GM11168 (cell line): ENCODE measurements around the gene NR2F2.

Experiments
- in situ Hi-C: fragments of 300-500 bp; cut with MboI; formaldehyde crosslinking; loops from one replicate; pipeline ENCODE4 v1.12.0; 2022; ENCODE audit warnings: low sequenced_read_pairs; ENCODE audit not compliant: unreplicated experiment

The NR2F2 gene

DNA sequence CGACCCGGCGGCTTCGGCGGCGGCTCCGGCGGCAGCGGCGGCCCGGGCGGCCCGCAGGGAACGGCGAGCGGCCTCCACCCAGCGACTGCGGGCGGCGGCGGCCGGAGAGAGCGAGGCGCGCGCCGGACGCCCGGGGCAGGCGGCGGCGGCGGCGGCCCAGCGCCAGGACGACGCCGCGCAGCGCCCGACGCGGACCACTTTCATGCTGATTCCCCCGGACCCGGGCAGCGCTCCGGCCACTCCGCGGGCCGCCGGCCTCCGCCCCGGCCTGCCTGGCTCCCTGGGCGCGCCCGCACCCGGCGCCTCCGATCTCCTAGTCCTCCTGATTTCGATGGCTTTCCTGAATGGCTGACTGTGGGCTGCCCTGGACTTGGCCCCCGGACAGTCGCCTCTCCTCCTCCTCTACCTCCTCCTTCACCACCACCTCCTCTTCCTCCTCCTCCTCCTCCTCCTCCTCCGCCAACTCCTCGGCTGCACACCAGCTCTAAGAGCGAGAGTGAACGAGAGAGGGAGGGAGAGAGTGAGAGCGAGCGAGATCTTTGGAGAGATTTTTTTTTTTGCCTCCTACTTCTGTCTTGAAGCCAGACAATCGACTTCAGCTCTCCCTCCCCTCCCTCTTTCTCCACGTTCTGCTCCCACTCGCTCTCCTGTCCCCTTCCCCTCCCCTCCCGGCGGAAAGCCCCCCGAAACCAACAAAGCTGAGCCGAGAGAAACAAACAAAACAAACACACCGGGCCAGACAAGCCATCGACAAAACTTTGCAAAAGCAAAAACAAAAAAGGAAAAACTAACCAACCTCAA is 844 bp downstream of the NR2F2 start:
- in situ Hi-C loops: no loop called here

DNA sequence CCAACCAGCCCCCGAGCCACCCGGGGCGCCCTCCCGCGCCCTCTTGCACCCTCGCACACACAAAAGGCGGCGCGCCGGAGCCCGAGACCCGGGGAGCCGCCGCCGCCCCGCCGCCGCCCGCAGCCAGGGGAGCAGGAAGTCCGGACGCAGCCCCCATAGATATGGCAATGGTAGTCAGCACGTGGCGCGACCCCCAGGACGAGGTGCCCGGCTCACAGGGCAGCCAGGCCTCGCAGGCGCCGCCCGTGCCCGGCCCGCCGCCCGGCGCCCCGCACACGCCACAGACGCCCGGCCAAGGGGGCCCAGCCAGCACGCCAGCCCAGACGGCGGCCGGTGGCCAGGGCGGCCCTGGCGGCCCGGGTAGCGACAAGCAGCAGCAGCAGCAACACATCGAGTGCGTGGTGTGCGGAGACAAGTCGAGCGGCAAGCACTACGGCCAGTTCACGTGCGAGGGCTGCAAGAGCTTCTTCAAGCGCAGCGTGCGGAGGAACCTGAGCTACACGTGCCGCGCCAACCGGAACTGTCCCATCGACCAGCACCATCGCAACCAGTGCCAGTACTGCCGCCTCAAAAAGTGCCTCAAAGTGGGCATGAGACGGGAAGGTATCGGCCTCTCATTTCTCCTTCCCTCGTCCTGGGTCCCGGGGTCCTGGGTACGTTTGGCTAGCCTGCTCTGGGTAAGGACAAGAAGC is 1.6 kb downstream of the NR2F2 start:
- in situ Hi-C loops: no loop called here

DNA sequence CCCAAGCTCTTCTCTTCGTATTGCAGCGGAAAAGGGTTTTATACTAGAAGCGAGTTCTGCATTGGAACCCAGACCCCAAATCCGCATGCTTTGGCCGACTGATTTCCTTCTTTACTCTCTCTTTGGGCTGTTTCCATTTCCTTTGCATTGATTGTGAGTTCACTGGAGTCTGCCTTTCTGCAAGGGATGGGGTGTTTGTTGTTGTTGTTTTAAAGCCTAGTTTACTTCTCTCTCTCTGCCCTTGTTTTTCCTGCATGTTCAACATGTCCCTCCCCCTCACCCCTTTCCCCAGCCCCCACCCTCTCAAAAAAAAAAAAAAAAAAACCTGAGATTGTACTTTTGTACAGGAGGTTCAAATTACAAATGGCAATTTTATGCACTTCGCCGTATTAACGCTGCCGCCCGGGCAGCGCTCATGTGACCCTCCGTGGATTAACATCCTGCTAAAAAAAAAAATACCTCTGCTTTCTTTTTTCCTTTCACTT is 2.2 kb downstream of the NR2F2 start:
- in situ Hi-C loops: no loop called here

DNA sequence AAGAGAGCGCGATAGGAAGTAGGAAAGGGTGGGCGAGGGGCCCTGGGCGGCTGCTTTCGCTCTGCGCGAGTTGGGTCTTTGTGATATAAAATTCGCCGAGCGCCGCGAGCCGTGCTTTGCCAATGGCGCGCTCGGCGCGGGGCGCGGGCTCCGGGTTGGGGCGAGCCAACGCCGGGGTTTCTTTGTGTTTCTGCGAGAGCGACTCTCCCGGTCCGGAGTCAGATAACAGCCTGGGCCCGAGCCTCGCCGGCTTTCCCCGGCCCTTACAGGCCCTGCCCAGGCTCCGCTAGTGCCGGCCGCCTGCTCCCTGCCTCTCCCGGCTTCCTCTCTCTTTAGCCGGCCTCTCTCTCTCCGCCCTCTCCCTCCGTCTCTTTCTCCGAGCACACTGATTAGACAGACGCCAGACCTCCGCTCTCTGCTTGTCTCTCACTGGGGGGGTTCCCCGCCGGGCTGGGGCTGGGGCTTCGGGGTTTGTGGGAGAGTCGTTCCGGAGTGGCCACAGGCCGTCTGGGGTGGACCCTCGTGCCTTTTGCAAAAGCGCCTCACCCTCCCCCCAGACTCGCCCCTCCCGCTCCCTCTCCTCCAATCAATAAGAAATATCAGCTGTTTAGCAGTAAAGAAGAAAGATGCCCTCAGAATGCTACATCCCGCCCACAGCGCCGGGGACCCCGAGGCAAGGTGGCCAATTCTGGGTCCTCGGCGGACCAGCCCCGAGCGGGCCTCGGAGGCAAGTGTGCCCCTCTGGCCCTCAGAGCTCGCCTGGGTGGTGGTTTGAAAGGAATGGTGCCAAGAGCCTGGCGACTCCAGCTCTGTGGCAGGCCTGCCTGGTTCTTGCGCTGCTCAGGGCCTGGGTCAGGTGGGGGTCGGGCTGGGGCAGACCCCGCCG is 2.9 kb downstream of the NR2F2 start:
- in situ Hi-C loops: no loop called here

DNA sequence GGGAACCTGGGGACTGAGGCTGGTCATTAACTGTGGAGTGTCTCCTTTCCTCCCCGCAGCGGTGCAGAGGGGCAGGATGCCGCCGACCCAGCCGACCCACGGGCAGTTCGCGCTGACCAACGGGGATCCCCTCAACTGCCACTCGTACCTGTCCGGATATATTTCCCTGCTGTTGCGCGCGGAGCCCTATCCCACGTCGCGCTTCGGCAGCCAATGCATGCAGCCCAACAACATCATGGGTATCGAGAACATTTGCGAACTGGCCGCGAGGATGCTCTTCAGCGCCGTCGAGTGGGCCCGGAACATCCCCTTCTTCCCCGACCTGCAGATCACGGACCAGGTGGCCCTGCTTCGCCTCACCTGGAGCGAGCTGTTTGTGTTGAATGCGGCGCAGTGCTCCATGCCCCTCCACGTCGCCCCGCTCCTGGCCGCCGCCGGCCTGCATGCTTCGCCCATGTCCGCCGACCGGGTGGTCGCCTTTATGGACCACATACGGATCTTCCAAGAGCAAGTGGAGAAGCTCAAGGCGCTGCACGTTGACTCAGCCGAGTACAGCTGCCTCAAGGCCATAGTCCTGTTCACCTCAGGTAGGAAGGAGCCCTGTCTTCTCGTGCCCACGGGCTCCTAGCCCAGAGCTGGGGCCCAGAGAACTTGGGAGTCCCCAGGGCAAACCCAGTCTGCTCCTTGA is 3.7 kb downstream of the NR2F2 start:
- in situ Hi-C loops: no loop called here

DNA sequence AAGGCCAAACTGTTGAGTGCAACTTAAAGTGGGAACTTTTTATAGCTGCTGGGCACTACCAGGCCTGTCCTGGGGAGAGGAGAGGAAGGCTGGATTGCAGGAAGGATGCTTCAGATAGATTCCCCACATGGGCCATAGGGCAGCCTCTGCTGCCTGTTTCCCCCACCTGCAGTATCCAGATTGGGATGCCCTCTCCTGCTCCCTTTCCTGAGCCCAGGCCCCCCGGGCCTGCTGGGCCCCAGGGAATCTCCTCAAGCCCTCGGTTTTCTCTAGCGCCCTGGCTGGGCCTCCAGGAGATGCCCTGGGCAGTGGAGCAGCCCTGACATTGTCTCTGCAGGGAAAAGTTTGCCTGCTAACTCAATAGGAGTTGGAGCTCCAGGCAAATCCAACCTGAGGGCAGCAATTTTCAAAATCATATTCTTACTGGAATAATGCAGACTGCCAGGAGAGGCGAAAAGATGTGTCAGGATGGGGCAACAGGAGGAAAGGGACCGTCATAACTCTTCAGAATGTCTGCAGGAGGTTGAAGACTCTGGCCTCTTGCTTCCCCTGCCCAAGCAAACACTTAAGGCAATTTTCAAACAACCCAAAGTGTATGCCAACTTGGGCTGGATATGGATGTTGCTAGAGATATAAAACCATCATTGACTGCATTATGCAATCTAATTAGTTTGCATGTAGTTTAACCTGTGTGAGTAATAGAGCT is 4.4 kb downstream of the NR2F2 start:
- in situ Hi-C loops: no loop called here

DNA sequence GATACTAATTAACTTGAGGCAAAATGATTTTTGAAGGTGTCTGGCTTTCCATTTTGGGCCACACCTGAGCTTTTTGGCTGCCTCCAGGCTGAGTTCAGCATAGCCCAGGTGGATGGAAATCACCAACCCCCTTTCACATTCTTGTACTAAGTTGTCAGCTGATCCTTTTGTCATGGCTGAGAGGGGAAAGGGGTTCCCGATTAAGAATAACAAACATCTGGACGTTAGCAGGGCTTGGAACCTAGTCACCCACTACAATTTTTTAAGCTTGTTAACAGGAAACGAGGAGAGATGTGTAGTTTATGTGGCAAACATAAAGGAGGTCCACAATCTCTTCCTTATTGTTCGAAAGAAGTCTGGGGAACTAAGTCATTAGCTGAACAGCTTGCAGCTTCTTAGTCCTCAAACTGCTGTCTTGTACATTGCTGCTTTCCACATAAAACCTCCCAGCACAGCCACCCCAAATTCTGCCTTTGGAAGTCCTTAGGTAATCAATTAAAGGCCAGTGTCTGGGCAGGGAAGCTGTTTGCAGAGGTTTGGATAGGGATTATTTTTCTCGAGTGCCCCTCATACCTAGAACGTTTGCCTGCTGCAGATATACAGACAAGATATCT is 5.0 kb downstream of the NR2F2 start:
- in situ Hi-C loops: no loop called here

DNA sequence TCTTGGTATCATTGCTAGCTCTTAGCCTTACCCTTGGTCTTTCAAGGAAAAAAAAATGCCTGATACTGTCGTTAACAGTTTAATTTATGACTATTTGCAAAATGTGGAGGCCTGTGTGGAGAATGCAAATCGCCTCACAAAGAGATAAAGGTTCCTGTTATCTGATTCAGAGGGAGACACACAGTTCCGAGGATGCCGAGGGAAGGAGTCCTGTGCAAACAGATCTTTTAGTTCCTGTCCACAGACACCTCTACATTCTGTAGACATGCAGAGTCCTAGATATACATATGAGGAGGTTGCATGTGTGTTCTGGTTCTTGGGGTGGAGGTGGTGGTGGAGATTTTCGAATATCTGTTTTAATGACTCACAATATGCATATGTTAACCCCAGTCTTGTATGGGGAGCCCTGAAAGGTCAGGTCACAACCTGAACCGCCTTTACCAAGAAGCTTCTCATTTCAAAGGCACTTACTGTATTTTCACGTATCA is 5.7 kb downstream of the NR2F2 start:
- in situ Hi-C loops: no loop called here

DNA sequence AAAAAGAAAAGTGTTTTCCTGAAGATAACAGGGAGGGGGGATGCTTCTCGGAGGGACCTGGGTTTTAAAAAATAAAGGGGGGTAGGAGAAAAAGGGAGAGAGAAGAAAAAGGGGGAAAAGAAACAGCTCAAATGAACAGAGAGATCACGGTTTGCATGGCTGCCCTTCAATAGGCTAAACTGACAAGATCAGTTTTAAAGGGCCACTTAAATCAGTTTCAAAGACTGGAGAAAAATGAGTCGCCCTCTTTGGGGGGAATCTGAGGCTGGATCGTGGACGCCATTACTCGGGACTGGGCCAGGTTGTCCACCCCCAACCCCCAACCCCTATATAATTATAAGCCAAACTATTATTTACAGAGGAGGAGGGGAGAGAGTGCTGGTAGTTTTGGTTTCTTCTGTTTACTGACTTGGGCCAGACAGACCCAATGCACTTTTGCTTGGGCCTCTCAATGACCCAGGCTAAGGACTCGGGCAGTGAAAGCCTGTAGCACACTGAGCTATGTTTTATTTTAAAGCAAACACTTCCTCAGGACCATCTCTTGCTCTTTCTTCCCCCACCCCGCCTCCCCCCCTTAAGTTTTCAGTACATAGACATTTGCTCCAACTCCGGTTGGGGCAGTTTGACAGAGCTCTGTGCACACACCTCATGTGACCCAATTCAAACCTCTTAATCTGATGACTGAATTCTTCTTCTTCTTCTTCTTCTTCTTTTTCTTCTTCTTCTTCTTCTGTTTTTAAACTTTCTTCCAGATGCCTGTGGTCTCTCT is 6.3 kb downstream of the NR2F2 start:
- in situ Hi-C loops: no loop called here

DNA sequence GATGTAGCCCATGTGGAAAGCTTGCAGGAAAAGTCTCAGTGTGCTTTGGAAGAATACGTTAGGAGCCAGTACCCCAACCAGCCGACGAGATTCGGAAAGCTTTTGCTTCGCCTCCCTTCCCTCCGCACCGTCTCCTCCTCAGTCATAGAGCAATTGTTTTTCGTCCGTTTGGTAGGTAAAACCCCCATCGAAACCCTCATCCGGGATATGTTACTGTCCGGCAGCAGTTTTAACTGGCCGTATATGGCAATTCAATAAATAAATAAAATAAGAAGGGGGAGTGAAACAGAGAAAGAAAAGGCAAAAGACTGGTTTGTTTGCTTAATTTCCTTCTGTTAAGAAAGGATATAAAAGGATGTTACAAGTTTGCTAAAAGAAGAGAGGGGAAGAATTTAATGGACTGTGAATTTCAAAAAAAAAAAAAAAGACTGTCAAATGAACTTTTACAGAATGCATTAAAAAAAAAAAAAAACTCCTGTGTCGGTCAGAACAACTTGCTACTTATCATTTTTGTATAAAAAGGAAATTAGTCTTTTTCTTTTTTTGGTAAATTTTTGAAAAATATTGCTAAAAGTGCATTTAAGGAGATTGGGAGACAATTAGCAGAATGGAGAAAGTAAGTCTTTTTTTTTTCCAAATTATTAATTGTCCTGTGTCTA is 7.0 kb downstream of the NR2F2 start:
- in situ Hi-C loops: no loop called here

DNA sequence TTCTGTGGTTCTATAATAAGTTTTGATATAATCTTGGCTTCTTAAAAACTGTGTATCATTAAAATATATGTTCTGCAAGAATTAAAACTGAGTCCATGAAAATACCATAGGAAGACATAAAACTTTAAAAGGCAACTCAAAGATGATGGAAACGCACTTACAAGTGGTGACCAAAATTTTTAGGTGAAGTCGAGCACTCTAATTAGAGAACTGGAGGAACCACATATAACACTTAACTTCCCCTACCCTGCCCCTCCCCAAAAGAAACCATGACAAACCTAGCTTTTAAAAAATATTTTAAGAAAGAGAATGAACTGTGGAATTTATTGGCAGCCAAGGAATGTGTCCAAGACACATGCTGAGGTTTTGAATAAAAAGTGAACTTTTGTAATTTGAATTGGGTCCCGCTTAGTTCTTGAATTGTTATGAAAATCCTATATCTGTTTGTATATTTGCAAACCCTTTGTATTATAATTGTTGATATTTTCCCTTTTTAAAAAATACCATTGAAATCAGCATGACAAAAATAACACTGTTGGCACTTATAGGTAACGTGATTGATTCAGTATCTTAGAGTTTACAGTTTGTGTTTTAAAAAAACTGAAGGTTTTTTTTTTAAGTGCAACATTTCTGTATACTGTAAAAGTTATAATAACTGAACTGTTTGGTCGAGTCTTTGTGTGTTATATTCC is 7.7 kb downstream of the NR2F2 start:
- in situ Hi-C loops: no loop called here

DNA sequence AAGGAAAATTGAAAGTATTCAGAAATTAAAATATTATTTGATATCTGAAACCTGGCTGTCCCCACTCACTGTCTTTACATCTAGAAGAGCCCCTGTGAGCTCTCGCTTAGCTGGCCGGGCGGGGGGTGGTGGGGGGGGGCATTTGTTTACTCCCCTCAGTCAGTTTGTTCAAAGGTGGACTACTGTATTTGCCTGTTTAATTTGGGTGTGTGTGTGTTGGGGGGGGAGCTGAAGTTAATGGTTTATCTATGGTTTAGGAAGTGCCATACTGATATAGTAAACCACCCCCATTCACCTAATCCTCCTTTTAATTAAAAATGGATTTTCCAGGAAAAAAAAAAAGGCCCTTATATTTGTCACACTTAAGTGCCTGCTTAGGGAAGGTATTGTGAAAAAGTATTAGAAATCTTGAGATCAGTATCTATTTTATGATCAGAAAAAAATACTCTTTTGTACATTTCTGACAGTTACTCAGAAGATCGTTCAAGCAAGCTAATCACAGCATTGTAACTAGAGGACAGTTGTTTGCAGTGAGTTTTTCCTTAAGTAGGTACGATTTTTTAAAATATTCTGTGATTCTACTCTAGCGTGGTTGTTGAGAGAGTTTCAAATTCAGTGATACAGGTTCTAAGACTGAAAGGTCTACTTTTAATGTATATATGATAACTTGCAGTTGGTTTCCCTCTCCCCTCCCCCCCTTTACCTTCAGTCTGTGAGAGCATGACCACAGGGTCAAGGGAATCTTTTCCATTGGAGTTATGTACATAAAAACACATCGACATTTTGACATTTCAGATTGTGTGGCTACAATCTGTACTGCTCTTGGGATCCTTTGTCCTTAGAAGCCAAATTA is 8.5 kb downstream of the NR2F2 start:
- in situ Hi-C loops: no loop called here

DNA sequence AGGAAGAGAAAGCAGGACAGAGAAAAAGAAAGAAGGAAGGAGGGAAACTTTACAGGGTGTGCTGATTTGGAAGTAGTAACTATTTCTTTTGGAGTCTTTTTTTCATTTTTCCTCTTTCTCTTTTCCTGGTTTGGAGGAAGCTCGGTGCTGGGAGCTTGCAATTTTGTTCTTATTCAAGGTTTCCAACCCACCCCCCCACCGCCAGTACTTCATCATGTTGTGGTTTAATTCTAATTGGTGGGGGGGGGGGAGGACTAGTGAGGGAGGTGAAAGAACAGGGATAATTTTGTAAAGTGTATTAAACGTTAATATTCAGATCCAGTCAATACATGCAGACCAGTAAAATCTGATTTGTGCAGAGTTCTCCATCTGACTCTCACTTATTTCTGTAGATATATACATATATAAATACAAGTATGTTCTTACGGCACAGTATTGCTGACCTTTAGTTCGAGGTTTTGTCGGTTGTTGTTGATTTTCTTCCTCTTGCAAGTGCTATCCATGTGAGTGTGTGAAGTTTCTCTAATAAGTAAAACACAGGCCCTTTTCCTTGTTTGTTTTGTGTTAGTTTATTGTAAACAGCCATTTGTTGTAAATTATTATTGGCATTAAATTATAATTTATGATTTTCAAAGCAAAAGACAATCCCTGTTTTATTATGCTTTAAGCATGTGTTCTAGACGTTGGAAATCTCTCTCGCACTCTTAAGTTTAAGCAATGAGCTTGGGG is 9.3 kb downstream of the NR2F2 start:
- in situ Hi-C loops: loop anchor here (10.0 kb wide), 1 partner anchor 1075 kb away; no protein-coding TSS in a partner anchor

DNA sequence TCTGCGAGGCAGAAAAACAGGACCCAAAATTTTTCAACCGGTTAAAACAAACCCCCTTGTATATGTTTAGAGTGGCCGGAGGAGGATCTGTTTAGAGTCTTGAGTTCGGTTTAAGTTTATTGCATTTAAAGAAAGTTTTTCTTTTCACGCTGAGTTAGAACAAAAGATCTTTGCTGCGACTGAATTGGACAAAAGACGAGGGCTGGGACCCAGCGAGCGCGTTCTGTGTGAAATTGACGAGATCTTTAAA is 9.8 kb downstream of the NR2F2 start:
- in situ Hi-C loops: loop anchor here (10.0 kb wide), 1 partner anchor 1075 kb away; no protein-coding TSS in a partner anchor

DNA sequence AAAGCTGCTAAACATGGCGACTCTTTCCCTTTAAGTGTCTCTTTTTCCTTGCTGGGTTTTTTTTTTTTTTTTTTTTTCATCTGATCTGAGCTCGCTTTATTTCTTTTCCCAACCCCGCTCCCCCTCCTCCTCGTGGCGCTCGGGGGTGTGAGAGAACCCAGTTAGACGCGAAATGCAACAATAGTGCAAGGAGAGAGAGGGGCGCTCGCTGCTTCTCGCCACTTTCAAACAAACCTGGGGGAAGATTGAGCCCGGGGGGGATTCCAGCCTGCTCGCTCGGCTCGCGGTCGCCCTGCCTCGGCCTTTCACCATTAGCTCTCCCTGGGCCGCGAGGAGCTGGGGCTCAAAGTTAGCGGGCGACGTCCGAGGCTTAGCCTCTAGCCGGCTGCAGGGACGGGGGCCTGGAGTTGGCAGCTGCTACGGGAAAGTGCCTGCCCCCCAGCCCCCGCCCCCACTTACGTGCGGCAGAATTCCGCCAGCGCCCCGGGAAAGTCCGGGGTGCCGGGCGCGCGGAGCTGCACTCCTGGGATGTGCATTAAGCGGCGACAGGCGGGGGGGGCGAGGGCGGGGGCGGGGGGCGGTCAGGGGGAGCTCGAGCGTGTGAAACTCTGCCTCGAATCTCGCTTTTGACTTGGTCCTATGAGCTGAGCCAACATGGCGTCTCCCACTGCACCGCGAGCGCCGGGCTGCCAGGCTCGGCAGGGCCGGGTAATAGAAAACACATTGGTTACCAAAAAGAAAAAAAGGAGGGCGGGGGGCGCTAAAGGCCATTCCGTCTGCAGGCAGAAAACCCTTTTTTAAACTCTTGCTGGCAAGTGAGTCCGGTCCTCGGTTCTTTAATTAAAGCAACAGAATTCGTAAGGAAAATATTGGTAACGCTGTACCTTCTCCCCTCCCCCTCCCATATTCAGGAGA is 10.4 kb downstream of the NR2F2 start:
- in situ Hi-C loops: loop anchor here (10.0 kb wide), 1 partner anchor 1076 kb away; no protein-coding TSS in a partner anchor
